ENCODE results near the gene BBS7. TPM values are rescaled to one million over a fixed set of nuclear protein-coding genes. Genes with fewer than 3 reads are reported as not detected.

BBS7 gene
- total RNA-seq, 2 experiments from 2014 or later = 16.6 to 20.7 TPM

DNA sequence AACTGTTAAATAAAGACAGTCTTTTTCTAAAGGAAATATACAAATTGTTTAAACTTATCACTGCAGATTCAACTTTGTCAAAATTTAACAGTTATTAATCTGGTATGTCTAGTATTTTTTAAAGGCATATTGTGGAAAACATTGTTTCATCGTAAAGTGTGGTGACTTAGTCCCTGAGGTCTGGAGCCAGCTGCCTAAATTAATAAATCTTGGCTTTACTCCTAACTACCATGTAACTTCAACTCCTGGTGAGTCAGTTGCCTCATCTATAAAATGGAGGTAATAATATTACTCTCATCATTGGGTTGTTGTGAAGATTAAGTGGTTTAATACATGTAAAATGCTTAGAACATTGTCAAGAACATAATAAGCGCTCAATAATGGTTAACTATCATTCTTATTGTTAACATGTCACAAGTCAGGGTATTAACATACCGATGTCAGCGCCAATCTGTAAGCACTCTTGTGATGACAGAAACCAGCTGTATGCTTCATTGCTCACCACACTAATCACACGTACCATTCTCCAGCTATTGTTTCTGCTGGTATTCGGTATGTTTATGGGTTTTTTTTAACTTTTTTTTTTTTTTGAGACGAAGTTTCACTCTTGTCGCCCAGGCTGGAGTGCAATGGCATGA lies 91.2 kb downstream of the BBS7 start:
- no peaks in the 10 kb centered on the region for H3K4me1 Mint-ChIP-seq
- no peaks in the 10 kb centered on the region for H3K36me3 Mint-ChIP-seq
- no peak overlapping the region for H3K27ac Mint-ChIP-seq
- DNase-seq (no peak), ATAC-seq (ENCODE audit: low read depth) (no peak)
- no peak overlapping the region for H3K4me3 Mint-ChIP-seq
- peaks cover 36% of the 10 kb centered on the region for H3K27me3 Mint-ChIP-seq
- POLR2A ChIA-PET = no interaction called here
- H3K9me3 Mint-ChIP-seq = no peaks in the 10 kb centered on the region

- DNase-seq (no peak), ATAC-seq (ENCODE audit: low read depth) (no peak)
- H3K9me3 Mint-ChIP-seq = no peaks in the 10 kb centered on the region
- no peaks in the 10 kb centered on the region for H3K36me3 Mint-ChIP-seq
- H3K27ac Mint-ChIP-seq = no peak overlapping the region
- no peak overlapping the region for H3K4me3 Mint-ChIP-seq
- H3K27me3 Mint-ChIP-seq = peaks cover 34% of the 10 kb centered on the region
- H3K4me1 Mint-ChIP-seq = no peaks in the 10 kb centered on the region
- POLR2A ChIA-PET = no interaction called here
Observed at GRCh38 chr4:121777625-121778024, 92.6 kb downstream of the BBS7 start.

DNA sequence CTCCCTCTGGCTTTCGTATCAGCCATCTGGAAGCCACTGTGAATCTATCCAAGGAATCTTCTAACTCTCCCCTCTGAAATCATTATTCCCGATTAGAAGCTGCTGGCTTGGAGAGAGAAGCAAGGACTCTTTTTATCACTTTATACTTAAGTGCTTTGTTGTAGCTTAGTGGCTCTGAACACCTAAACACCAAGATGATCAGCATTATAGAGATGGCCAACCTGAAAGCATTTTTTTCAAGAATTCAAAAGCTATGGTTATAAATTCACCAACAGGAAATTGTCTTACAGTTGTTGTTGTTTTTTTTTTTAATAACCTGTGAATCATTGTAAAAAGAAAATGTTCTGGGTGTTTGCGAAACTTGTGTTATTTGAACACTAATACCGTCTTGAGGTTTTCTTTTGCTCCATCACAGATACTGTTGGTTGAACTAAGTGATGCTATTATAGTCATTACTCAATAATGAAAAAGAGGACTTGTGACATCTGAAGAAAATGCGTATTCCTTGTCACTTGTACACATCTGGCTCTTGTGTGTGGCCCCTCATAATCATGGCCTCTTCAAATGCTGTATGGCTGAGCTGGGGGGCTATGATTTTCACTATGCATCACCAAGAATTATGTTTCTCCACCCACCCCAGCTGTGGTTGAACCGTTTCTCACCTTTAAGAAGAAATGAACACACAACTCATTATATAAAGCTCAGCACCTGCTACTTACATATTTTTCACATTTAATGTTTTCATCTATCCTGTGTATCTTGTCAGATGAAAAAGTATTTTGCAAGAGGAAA lies 93.5 kb downstream of the BBS7 start:
- H3K4me1 Mint-ChIP-seq = no peaks in the 10 kb centered on the region
- no peak for ATAC-seq (ENCODE audit: low read depth)

More for the DNA sequence above, 93.5 kb downstream of the BBS7 start:
- H3K9me3 Mint-ChIP-seq = no peaks in the 10 kb centered on the region
- H3K36me3 Mint-ChIP-seq = no peaks in the 10 kb centered on the region
- H3K27ac Mint-ChIP-seq = no peak overlapping the region
- peaks cover 33% of the 10 kb centered on the region for H3K27me3 Mint-ChIP-seq
- DNase-seq = no peak
- POLR2A ChIA-PET = no interaction called here
- H3K4me3 Mint-ChIP-seq = no peak overlapping the region

Other genes starting within 250 kb of the BBS7 start
- 100 to 1,000 TPM; 104 to 111 TPM for gene ANXA5, start 173.5 kb downstream of the BBS7 start, total RNA-seq
- not detected for gene SMIM43, start 105.3 kb downstream of the BBS7 start, total RNA-seq
- 10 to 100 TPM; 48.1 to 50.5 TPM for gene EXOSC9, start 69.2 kb downstream of the BBS7 start, total RNA-seq
- 10 to 100 TPM; 84.8 to 86.4 TPM for gene CCNA2, start 46.6 kb downstream of the BBS7 start, total RNA-seq
- under 1 TPM; 0.34 to 0.55 TPM for gene TRPC3, start 81.6 kb upstream of the BBS7 start, total RNA-seq

Measured in activated naive CD8-positive, alpha-beta T cell treated with anti-CD3 and anti-CD28 coated beads, Interleukin-2, amount 10 ng/mL, durations not matched to agents 7 days and 5 days (primary cell).